Rectal smooth muscle tissue (tissue), 1 donor: ENCODE results near the gene IPO13.

Experiments used
- H3K27ac ChIP-seq: one replicate; pipeline ENCODE4 v1.7.0; 2013; ENCODE audit warnings: low read depth, low read length, inconsistent platforms
- H3K27me3 ChIP-seq: one replicate; pipeline ENCODE4 v1.7.0; 2013; ENCODE audit warnings: low read length; ENCODE audit not compliant: control insufficient read depth, insufficient read depth
- H3K36me3 ChIP-seq: one replicate; pipeline ENCODE4 v1.7.0; 2013; ENCODE audit warnings: low read length; ENCODE audit not compliant: control insufficient read depth, insufficient read depth
- H3K4me1 ChIP-seq: one replicate; pipeline ENCODE4 v1.7.0; 2013; ENCODE audit warnings: low read length; ENCODE audit not compliant: control insufficient read depth, insufficient read depth
- H3K4me3 ChIP-seq: one replicate; pipeline ENCODE4 v1.7.0; 2013; ENCODE audit warnings: low read length
- H3K9ac ChIP-seq: one replicate; pipeline ENCODE4 v1.7.0; 2013; ENCODE audit warnings: low read length

The IPO13 gene

DNA sequence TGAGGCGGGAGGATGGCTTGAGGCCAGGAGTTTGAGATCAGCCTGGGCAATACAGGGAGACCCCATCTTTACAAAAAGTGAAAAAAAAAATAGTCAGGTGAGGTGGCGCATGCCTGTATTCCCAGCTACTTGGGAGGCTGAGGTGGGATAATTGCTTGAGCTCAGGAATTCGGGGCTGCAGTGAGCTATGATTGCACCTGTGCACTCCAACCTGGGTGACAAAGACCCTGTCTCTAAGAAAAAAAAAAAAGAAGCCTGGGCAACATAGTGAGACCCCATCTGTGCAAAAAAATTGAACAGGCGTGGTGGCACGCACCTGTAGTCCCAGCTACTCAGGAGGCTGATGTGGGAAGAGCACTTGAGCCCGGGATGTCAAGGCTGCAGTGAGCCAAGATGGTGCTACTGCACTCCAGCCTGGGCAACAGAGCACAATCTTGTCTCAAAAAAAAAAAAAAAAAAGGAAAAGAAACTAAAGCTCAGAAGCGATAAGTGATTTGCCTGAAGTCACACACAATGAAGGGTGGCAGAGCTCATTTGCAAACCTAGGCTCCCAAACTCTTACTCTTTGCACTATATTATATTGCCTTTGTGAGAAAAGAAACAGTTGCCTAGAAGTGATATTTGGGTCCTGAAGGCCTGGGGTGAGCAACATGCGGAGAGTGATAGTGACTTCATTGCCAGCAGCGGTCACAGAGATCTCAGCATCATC lies 46.6 kb downstream of the IPO13 start:
- H3K4me1 ChIP-seq: peaks cover 4% of the 10 kb centered on the region

DNA sequence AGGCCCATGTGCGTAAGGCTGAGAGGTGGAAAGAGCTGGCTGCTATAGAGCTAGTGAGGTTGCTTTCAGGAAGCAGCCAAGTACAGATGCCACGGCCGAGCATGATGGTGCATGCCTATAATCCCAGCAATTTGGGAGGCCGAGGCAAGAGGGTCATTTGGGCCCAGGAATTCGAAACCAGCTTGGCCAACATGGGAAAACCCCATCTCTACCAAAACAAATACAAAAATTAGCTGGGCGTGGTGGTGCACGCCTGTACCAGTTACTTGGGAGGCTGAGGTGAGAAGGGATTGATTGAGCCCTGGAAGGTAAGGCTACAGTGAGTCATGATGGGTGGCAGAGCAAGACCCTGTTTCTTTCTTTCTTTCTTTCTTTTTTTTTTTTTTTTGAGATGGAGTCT lies 47.3 kb downstream of the IPO13 start:
- H3K4me3 ChIP-seq: no peak overlapping the region

More for the DNA sequence above, 46.6 kb downstream of the IPO13 start:
- Histone ChIP-seq H3K27me3 (no peaks in the 10 kb centered on the region), H3K27ac (no peak overlapping the region), H3K4me3 (no peak overlapping the region), H3K36me3 (no peaks in the 10 kb centered on the region), H3K9ac (no peak overlapping the region)

DNA sequence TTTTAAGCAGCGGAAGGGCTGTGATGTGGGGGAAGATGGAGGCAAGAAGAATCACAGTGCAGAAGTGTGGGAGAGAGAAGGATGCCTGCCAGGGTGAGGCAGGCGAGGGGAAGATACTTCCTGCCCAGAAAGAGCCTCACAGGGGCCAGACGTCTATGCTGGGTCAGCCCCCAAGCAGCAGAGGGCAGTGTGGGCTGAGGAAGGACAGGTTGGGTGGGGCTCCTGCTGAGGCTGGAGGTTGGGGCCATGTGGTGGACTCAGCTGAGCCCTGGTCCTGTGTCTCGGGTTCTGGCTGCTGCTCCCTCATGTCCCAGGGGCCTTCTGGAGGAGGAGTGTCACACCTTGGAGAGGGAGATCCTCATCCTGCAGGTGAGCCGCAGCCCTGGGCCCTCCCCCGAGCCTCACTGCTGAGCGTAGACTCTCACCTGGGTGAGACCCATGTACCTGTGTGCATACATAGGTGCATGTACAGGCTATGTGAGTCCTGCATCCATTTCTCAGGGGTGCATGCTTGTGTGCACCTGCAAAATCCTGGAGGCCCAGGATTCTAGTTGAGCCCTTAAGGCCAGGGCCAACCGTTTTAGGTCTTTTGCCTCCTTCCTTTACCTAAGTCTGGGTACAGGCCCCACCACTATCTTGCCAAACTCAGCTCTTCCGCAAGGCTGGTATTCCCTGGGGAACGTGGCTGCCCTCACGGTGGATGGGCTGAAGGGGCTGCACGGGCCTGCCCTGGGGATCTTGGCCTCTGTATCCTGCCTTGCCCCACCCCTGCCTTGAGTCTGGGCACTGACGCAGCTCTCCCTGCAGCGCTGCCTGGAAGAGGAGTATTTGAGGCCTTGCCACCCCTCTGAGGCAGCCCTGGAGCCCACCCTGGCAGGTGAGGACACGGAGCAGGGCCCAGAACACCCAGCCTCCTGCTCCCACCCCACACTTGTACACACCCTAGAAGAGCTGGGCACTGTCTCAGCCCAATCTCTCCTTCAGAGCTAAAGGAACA lies 48.3 kb downstream of the IPO13 start:
- Histone ChIP-seq H3K4me1 (peaks cover 4% of the 10 kb centered on the region), H3K9ac (no peak overlapping the region), H3K27ac (no peak overlapping the region), H3K4me3 (no peak overlapping the region), H3K27me3 (no peaks in the 10 kb centered on the region), H3K36me3 (no peaks in the 10 kb centered on the region)

More for the DNA sequence above, 47.3 kb downstream of the IPO13 start:
- Histone ChIP-seq H3K9ac (no peak overlapping the region), H3K4me1 (peaks cover 4% of the 10 kb centered on the region), H3K27me3 (no peaks in the 10 kb centered on the region), H3K36me3 (no peaks in the 10 kb centered on the region), H3K27ac (no peak overlapping the region)

DNA sequence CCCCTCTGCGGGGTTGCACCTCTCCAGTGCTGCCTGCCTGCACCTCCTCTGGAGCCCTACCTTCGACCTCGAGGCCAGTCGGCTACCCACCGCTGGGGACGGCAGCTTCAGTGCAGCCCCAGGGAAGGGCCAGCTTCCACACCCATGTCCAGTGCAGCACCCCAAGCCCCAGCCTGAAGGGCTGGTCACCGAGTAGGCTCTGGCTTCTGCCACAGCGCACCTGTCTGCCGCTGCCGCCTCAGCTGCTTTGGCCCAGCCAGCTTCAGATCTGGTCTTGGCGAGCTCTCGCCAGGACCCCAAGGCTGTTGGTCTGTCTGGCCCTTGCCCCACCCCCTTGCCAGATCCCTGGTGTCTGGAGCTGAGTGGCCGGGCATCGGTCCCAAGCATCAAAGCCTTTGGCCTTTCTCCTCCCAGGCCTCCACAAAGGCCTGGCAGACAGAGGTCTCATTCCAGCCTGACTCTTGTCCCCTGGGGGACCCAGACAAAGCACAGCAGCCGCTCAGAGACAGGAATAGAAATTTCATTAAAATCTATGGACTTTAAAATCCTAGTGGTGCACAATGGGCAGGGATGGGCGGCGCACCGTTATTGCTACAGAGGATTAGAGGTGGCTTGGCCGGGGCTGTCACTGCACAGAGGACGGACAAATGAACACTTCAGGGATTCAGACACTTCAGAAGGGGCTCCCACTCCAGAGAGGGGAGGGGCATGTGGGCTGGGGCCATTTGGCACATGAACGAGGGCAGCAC lies 49.4 kb downstream of the IPO13 start:
- Histone ChIP-seq H3K36me3 (peaks cover 3% of the 10 kb centered on the region), H3K4me3 (no peak overlapping the region), H3K27me3 (no peaks in the 10 kb centered on the region), H3K9ac (no peak overlapping the region), H3K27ac (no peak overlapping the region), H3K4me1 (no peaks in the 10 kb centered on the region)

DNA sequence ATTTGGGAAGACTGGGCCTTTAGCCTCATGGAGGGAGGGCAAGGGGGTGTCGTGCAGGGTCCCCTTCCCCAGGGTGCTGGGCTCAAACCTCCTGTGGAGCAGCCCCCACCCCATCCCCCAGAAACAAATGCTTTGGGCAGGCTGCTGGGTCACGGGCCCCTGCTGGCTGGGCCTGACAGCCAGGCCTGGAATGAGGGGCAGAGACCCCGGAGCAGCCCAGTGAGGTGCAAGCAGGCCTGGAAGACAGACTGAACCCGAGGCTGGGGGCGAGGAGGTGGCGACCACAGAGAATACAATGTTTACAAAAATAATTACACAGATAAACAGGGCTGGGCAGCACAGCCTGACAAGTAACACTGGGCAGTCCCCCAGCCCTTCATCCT lies 50.0 kb downstream of the IPO13 start:
- Histone ChIP-seq H3K27me3 (no peaks in the 10 kb centered on the region), H3K9ac (no peak overlapping the region), H3K36me3 (peaks cover 3% of the 10 kb centered on the region), H3K4me1 (no peaks in the 10 kb centered on the region), H3K27ac (no peak overlapping the region), H3K4me3 (no peak overlapping the region)

DNA sequence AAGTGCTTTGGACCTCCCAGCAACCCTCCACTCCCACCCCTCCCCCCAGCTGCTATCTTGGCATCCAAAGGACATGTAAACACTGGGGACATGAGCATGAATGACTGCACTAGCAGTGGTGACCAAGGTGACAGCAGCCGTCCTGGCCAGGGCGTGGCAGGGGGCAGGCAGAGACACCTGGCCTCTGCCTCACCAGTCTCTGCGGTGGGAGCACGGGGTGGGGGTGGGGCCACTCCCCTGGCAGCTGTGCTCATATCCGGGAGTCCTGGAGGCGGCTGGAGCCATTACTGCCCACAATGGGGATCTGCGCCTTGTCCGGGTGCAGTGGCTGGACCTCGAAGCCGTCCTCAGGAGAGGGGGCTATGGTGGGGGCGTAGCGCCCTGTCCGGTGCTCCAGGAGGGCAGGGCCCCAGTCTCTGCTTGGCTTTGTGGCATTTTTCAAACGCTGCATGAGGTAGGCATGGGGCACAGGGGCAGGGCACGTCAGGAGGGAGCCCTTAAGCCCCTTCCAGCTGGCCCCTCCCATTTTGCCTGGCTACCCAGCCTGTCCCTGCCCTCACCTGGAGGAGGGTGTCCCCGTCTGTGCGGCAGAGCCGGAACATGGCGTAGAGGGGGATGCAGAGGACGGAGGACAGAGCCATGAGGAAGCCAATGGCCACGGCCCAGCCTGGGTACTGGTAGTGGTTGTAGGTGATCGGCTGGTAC lies 50.7 kb downstream of the IPO13 start:
- no peak overlapping the region for H3K9ac ChIP-seq
- H3K27me3 ChIP-seq: no peaks in the 10 kb centered on the region
- H3K27ac ChIP-seq: no peak overlapping the region
- H3K36me3 ChIP-seq: peaks cover 3% of the 10 kb centered on the region
- no peak overlapping the region for H3K4me3 ChIP-seq
- no peaks in the 10 kb centered on the region for H3K4me1 ChIP-seq

DNA sequence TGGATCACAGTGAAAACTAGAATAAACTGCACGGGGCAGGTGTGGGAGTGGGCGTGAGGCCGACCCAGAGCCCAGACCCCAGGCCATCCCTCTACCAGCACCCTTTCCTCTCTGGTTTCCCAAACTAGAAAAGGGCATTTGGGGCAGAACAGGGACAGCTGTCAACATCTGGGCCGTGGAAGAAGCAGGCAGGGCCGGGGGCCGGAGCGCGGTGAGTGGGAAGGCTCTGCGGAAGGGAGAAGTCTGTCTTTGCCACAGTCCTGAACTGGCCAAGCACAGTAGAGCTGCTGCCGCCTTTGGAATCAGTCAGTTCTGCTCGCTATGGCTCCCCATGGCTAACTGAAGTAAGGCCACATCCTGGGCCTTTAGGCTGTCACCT lies 51.2 kb downstream of the IPO13 start:
- Histone ChIP-seq H3K4me3 (no peak overlapping the region), H3K4me1 (no peaks in the 10 kb centered on the region), H3K9ac (no peak overlapping the region), H3K36me3 (peaks cover 3% of the 10 kb centered on the region), H3K27ac (no peak overlapping the region), H3K27me3 (no peaks in the 10 kb centered on the region)

DNA sequence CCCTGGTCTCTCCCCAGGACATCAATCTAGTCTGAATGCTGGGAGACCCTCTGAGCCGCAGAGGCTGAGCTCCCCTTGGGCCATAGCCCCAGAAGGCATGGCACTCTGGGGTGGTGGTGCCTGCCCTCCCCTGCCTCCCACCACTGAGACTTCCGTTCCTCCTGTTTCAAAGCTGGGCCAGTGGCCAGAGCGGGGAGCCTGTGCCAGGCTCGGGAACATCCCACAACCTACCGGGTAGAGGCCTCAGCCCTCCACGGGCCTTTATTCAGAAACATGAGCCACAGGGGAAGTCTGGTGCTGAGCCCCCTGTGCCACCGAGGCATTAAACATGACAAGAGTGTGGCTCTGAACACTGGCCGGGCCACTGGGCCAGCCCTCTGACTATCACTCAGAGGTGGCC lies 52.7 kb downstream of the IPO13 start:
- H3K9ac ChIP-seq: no peak overlapping the region
- no peaks in the 10 kb centered on the region for H3K27me3 ChIP-seq
- no peak overlapping the region for H3K27ac ChIP-seq
- peaks cover 3% of the 10 kb centered on the region for H3K36me3 ChIP-seq
- no peaks in the 10 kb centered on the region for H3K4me1 ChIP-seq
- H3K4me3 ChIP-seq: no peak overlapping the region

DNA sequence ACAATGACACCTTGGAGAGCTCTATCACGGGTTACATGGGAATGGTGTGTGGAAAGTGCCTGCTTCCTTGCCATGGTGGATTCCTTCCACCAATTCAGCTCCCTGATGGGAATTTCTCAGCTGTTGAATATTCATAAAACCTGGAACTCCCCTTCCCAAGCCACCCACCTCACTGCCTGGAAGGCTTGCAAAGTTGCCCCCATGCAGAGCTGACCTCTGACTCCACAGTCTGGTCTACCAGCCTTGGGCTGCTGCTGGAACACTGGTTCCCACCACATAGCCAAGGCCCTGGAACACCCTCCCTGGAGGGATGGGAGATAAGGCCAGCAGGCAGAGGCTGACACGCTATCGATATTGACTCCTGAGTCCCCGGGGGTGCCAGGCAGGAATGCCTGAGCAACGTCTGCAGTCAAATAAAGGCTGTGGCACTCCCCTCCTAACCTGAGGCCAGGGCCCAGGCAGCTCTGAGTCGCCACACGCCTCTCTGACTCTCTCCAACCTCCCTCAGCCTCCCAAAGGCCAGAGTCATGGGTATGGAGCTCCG lies 53.4 kb downstream of the IPO13 start:
- Histone ChIP-seq H3K27ac (no peak overlapping the region), H3K9ac (no peak overlapping the region), H3K27me3 (no peaks in the 10 kb centered on the region), H3K4me3 (no peak overlapping the region), H3K36me3 (peaks cover 3% of the 10 kb centered on the region), H3K4me1 (no peaks in the 10 kb centered on the region)

DNA sequence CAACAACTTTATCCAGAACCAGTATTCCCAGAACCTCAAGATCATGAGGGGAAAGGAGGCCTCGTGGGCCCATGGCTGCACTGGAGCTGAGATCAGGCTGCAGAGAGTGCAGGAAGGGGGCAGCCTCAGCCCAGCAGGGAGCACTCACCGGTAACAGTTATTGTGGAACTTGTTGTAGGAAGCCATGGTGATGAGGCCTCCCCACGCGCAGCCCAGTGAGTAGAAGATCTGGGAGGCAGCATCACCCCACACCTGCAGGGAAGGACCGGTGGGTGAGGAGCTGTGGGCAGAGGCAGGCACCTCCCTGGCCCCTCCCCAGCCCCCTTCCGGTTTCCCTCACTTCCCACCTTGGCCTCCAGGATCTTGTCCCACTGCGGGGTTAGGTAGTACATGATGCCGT lies 55.4 kb downstream of the IPO13 start:
- Histone ChIP-seq H3K4me3 (no peak overlapping the region), H3K27me3 (no peaks in the 10 kb centered on the region), H3K9ac (no peak overlapping the region), H3K27ac (no peak overlapping the region), H3K4me1 (peaks cover 2% of the 10 kb centered on the region), H3K36me3 (peaks cover 3% of the 10 kb centered on the region)

DNA sequence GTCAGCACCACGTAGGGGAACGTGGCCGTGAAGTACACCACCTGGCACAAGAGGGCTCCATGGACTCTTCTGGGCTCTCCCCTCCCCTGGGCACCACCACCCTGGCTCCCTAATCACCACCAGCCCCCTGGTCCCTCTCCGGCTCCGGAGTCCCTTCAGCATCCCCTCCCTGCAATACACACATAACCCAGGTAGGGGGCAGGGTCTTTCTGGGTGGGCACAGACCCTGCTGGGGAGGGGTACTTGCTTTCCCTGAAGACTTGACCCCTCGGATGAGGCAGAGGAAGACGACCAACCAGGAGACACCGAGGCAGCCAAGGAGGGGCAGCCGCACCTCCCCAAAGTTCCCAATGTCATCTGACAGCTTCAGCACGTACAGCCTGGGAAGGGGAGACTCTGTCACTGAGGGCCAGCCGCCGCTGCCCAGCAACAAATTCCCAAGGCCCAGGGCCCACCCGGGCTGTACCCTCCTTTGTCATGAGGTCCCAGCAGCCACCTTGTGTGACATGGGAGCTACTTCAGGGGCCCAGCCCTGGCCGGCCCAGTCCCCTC lies 55.9 kb downstream of the IPO13 start:
- Histone ChIP-seq H3K9ac (no peak overlapping the region), H3K27ac (no peak overlapping the region), H3K36me3 (peaks cover 3% of the 10 kb centered on the region), H3K27me3 (no peaks in the 10 kb centered on the region), H3K4me1 (peaks cover 2% of the 10 kb centered on the region), H3K4me3 (no peak overlapping the region)
